Measurements from ENCODE around the gene GJB4.

DNA sequence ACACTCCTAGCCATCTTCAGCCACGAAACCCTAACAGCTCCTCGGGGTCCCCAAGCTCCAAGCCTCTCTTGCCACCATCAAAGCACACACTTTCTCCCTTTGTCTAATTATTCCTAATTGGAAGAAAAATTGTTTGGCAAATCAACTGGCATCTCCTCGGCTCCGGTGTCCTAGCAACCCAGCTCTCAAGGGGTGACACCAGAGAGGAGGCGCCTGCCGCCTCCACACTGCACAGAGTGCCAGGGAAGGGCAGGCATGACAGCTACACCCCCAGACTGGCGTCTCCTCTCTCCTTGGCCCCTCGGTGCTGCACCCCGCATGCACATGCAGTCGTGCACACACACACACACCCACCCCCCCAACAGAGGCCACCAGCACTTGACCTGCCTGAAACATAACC is 22.8 kb upstream of the GJB4 start:
- TF ChIP-seq POLR2A (IDR thresholded peaks at IDR 0.05; ENCODE audit: low read length): no peak
- TF ChIP-seq, protein P1, sequence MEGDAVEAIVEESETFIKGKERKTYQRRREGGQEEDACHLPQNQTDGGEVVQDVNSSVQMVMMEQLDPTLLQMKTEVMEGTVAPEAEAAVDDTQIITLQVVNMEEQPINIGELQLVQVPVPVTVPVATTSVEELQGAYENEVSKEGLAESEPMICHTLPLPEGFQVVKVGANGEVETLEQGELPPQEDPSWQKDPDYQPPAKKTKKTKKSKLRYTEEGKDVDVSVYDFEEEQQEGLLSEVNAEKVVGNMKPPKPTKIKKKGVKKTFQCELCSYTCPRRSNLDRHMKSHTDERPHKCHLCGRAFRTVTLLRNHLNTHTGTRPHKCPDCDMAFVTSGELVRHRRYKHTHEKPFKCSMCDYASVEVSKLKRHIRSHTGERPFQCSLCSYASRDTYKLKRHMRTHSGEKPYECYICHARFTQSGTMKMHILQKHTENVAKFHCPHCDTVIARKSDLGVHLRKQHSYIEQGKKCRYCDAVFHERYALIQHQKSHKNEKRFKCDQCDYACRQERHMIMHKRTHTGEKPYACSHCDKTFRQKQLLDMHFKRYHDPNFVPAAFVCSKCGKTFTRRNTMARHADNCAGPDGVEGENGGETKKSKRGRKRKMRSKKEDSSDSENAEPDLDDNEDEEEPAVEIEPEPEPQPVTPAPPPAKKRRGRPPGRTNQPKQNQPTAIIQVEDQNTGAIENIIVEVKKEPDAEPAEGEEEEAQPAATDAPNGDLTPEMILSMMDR (IDR thresholded peaks at IDR 0.05): no peak
- TF ChIP-seq EP300 (IDR thresholded peaks at IDR 0.05): no peak
- no peak for TF ChIP-seq RAD21 (conservative IDR thresholded peaks at IDR 0.05 in 1 of 2, IDR thresholded peaks at IDR 0.05 in 1 of 2)
- no peak for TF ChIP-seq RNF2 (IDR thresholded peaks at IDR 0.05; ENCODE audit: borderline replicate concordance, low read depth)
- TF ChIP-seq MAX (IDR thresholded peaks at IDR 0.05): no peak
- TF ChIP-seq TP53 (CRISPR knock-in tag; IDR thresholded peaks at IDR 0.05): no peak
- TF ChIP-seq CHD2 (IDR thresholded peaks at IDR 0.05; ENCODE audit: low read length, partially characterized antibody): no peak
- TF ChIP-seq MAFK (IDR thresholded peaks at IDR 0.05; ENCODE audit: partially characterized antibody): no peak
- TF ChIP-seq CEBPB (IDR thresholded peaks at IDR 0.05): no peak
- TF ChIP-seq NFE2L2 (conservative IDR thresholded peaks at IDR 0.05; ENCODE audit: low read length): no peak
- no peak for TF ChIP-seq RCOR1 (IDR thresholded peaks at IDR 0.05; ENCODE audit: low read depth, low read length)
- TF ChIP-seq MAZ (IDR thresholded peaks at IDR 0.05; ENCODE audit: borderline replicate concordance, low read depth, low read length): no peak

All from A549 (cell line).